ENCODE data around the gene G6PD. TPM values are rescaled to one million over a fixed set of nuclear protein-coding genes. Genes with fewer than 3 reads are reported as not detected.

The G6PD gene
- total RNA-seq, 1 experiment from 2014 or later, result 68.7 TPM

DNA sequence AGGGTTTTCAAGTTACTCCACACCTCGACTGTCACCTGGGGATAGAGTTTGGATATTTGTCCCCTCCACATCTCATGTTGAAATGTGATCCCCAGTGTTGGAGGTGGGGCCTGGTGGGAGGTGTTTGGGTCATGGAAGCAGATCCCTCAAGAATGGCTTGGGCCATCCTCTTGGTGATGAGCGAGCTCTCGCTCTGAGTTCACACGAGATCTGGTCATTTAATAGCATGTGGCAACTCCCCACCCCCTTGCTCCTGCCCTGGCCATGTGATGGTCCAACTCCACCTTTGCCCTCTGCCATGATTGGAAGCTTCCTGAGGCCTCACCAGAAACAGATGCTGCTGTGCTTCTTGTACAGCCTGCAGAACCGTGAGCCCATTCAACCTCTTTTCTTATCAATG lies 46.6 kb upstream of the G6PD start:
- no peaks in the 10 kb centered on the region for H4K20me1 ChIP-seq (ENCODE audit: control insufficient read depth, insufficient read depth, insufficient read length)
- no peaks in the 10 kb centered on the region for H3K79me2 ChIP-seq (ENCODE audit: insufficient read depth, low read length)
- no peak overlapping the region for H2AFZ ChIP-seq (ENCODE audit: low read length)
- no peak overlapping the region for H3K27ac Mint-ChIP-seq
- no peak overlapping the region for H3K27ac ChIP-seq (ENCODE audit: insufficient read length, low read depth, low read length)
- no peak overlapping the region for H3K9ac ChIP-seq (ENCODE audit: extremely low read depth, insufficient read length, low read length)
- no peaks in the 10 kb centered on the region for H3K23me2 ChIP-seq (ENCODE audit: insufficient read length, low read depth, low read length, poor library complexity, severe bottlenecking)
- H2BK15ac ChIP-seq (ENCODE audit: low read depth, low read length), result no peak overlapping the region
- no peak overlapping the region for H3K4me3 Mint-ChIP-seq
- H2AK5ac ChIP-seq (ENCODE audit: insufficient read length, low read length), result no peak overlapping the region
- H3K79me1 ChIP-seq (ENCODE audit: insufficient read depth, low read depth, low read length, poor library complexity, severe bottlenecking), result no peaks in the 10 kb centered on the region
- no peak overlapping the region for H3K4me2 ChIP-seq (ENCODE audit: insufficient read depth, insufficient read length, low read length)
- no peaks in the 10 kb centered on the region for H3K4me1 ChIP-seq (ENCODE audit: insufficient read depth, low read length)
- H3K56ac ChIP-seq (ENCODE audit: insufficient read length, low read depth, low read length), result no peak overlapping the region
- no peak overlapping the region for H3T11ph ChIP-seq (ENCODE audit: low read length)
- peaks cover 15 to 22% (median 21%) of the 10 kb centered on the region in 3 experiments for H3K36me3 Mint-ChIP-seq (ENCODE audit: insufficient read depth in 1 of 3, low read depth in 3 of 3)
- no CpG with 5 or more reads among the region's 5 CpGs for WGBS (ENCODE audit: extremely low coverage, insufficient read length, low lambda C conversion rate)
- H2BK120ac ChIP-seq (ENCODE audit: low read depth, low read length, poor library complexity, severe bottlenecking), result no peak overlapping the region
- H3K9me3 ChIP-seq (ENCODE audit: control insufficient read depth, low read depth, low read length), result peaks cover 47% of the 10 kb centered on the region
- H3K18ac ChIP-seq (ENCODE audit: insufficient read length, low read depth, low read length), result no peak overlapping the region
- TF ChIP-seq, protein P1, sequence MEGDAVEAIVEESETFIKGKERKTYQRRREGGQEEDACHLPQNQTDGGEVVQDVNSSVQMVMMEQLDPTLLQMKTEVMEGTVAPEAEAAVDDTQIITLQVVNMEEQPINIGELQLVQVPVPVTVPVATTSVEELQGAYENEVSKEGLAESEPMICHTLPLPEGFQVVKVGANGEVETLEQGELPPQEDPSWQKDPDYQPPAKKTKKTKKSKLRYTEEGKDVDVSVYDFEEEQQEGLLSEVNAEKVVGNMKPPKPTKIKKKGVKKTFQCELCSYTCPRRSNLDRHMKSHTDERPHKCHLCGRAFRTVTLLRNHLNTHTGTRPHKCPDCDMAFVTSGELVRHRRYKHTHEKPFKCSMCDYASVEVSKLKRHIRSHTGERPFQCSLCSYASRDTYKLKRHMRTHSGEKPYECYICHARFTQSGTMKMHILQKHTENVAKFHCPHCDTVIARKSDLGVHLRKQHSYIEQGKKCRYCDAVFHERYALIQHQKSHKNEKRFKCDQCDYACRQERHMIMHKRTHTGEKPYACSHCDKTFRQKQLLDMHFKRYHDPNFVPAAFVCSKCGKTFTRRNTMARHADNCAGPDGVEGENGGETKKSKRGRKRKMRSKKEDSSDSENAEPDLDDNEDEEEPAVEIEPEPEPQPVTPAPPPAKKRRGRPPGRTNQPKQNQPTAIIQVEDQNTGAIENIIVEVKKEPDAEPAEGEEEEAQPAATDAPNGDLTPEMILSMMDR (conservative IDR thresholded peaks at IDR 0.05), result no peak
- H4K91ac ChIP-seq (ENCODE audit: insufficient read length, low read depth, low read length), result no peak overlapping the region
- peaks cover 5% of the 10 kb centered on the region for H3K27me3 Mint-ChIP-seq (ENCODE audit: low read depth)
- no peak overlapping the region for H3K23ac ChIP-seq (ENCODE audit: insufficient read length, low read depth, low read length)
- H4K8ac ChIP-seq (replicated peaks; ENCODE audit: insufficient read length, low read depth, low read length), result no peak overlapping the region
- H3K4me1 Mint-ChIP-seq, result peaks cover 14 to 17% of the 10 kb centered on the region in 2 experiments
- no peak overlapping the region for H4K5ac ChIP-seq (ENCODE audit: insufficient read length, low read depth, low read length)
- no peak overlapping the region for H2BK5ac ChIP-seq (ENCODE audit: insufficient read length, low read length)
- H3K27me3 ChIP-seq (ENCODE audit: insufficient read depth, low read length), result no peaks in the 10 kb centered on the region
- H2BK12ac ChIP-seq (ENCODE audit: insufficient read length, low read depth, low read length), result no peak overlapping the region
- H3K14ac ChIP-seq (ENCODE audit: insufficient read depth, low read length), result no peak overlapping the region
- no peak overlapping the region for H3K4ac ChIP-seq (ENCODE audit: low read depth, low read length)
- peaks cover 65 to 67% of the 10 kb centered on the region in 2 experiments for H3K9me3 Mint-ChIP-seq
- no peak for DNase-seq
- no peak overlapping the region for H2BK20ac ChIP-seq (ENCODE audit: low read depth, low read length, poor library complexity, severe bottlenecking)

Data from H9 (cell line).